ENCODE measurements around the gene PTPN3. TPM values are rescaled to one million over a fixed set of nuclear protein-coding genes. Genes with fewer than 3 reads are reported as not detected.

Gene PTPN3
- total RNA-seq, 2 experiments from 2014 or later: 1.2 to 1.4 TPM

GRCh38 chr9:109491590-109491989 lies 6.5 kb downstream of the PTPN3 start:
- no peak for DNase-seq
- Mint-ChIP-seq H3K4me3 (no peak overlapping the region), H3K27ac (no peak overlapping the region), H3K4me1 (no peaks in the 10 kb centered on the region), H3K9me3 (no peaks in the 10 kb centered on the region), H3K36me3 (no peaks in the 10 kb centered on the region), H3K27me3 (peaks cover 34% of the 10 kb centered on the region)

GRCh38 chr9:109488791-109489492 lies 9.2 kb downstream of the PTPN3 start:
- H3K9me3 Mint-ChIP-seq: no peaks in the 10 kb centered on the region
- H3K4me3 Mint-ChIP-seq: no peak overlapping the region
- peaks cover 31% of the 10 kb centered on the region for H3K27me3 Mint-ChIP-seq
- H3K36me3 Mint-ChIP-seq: no peaks in the 10 kb centered on the region
- no peak overlapping the region for H3K27ac Mint-ChIP-seq
- no peaks in the 10 kb centered on the region for H3K4me1 Mint-ChIP-seq
- no peak for DNase-seq

GRCh38 chr9:109488351-109488750 lies 9.8 kb downstream of the PTPN3 start:
- Mint-ChIP-seq H3K9me3 (no peaks in the 10 kb centered on the region), H3K36me3 (no peaks in the 10 kb centered on the region), H3K27me3 (peaks cover 34% of the 10 kb centered on the region), H3K4me3 (no peak overlapping the region), H3K4me1 (no peaks in the 10 kb centered on the region), H3K27ac (no peak overlapping the region)
- DNase-seq: no peak

GRCh38 chr9:109487247-109487646 lies 10.9 kb downstream of the PTPN3 start:
- H3K9me3 Mint-ChIP-seq: no peaks in the 10 kb centered on the region

GRCh38 chr9:109483744-109484429 lies 14.2 kb downstream of the PTPN3 start:
- no peak overlapping the region for H3K4me3 Mint-ChIP-seq
- H3K27me3 Mint-ChIP-seq: peaks cover 35% of the 10 kb centered on the region
- no peaks in the 10 kb centered on the region for H3K36me3 Mint-ChIP-seq
- no peak overlapping the region for H3K27ac Mint-ChIP-seq
- no peaks in the 10 kb centered on the region for H3K9me3 Mint-ChIP-seq
- H3K4me1 Mint-ChIP-seq: peaks cover 4% of the 10 kb centered on the region
- no peak for DNase-seq

More at GRCh38 chr9:109487247-109487646, 10.9 kb downstream of the PTPN3 start:
- H3K4me3 Mint-ChIP-seq: no peak overlapping the region
- peaks cover 4% of the 10 kb centered on the region for H3K4me1 Mint-ChIP-seq
- H3K36me3 Mint-ChIP-seq: no peaks in the 10 kb centered on the region
- DNase-seq: no peak
- H3K27ac Mint-ChIP-seq: no peak overlapping the region
- peaks cover 40% of the 10 kb centered on the region for H3K27me3 Mint-ChIP-seq

GRCh38 chr9:109482391-109482916 lies 15.7 kb downstream of the PTPN3 start:
- Mint-ChIP-seq H3K9me3 (no peaks in the 10 kb centered on the region), H3K27me3 (peaks cover 31% of the 10 kb centered on the region), H3K4me1 (peaks cover 4% of the 10 kb centered on the region), H3K36me3 (no peaks in the 10 kb centered on the region), H3K4me3 (no peak overlapping the region), H3K27ac (no peak overlapping the region)
- no peak for DNase-seq

GRCh38 chr9:109481856-109482255 lies 16.3 kb downstream of the PTPN3 start:
- Mint-ChIP-seq H3K27me3 (peaks cover 29% of the 10 kb centered on the region), H3K9me3 (no peaks in the 10 kb centered on the region), H3K4me1 (peaks cover 4% of the 10 kb centered on the region), H3K36me3 (no peaks in the 10 kb centered on the region), H3K27ac (no peak overlapping the region), H3K4me3 (no peak overlapping the region)
- DNase-seq: no peak

- Mint-ChIP-seq H3K9me3 (no peaks in the 10 kb centered on the region), H3K36me3 (no peaks in the 10 kb centered on the region), H3K27me3 (peaks cover 17% of the 10 kb centered on the region), H3K27ac (no peak overlapping the region), H3K4me1 (peaks cover 4% of the 10 kb centered on the region), H3K4me3 (no peak overlapping the region)
- no peak for DNase-seq
Measured at GRCh38 chr9:109479822-109480221, 18.3 kb downstream of the PTPN3 start.

GRCh38 chr9:109478665-109479380 lies 19.3 kb downstream of the PTPN3 start:
- H3K36me3 Mint-ChIP-seq: no peaks in the 10 kb centered on the region
- no peak overlapping the region for H3K27ac Mint-ChIP-seq
- H3K27me3 Mint-ChIP-seq: peaks cover 21% of the 10 kb centered on the region
- H3K4me1 Mint-ChIP-seq: peaks cover 4% of the 10 kb centered on the region
- H3K9me3 Mint-ChIP-seq: no peaks in the 10 kb centered on the region
- no peak for DNase-seq
- H3K4me3 Mint-ChIP-seq: no peak overlapping the region

GRCh38 chr9:109478051-109478563 lies 20.0 kb downstream of the PTPN3 start:
- DNase-seq: no peak
- H3K36me3 Mint-ChIP-seq: no peaks in the 10 kb centered on the region
- H3K9me3 Mint-ChIP-seq: no peaks in the 10 kb centered on the region
- H3K27ac Mint-ChIP-seq: no peak overlapping the region
- no peak overlapping the region for H3K4me3 Mint-ChIP-seq
- H3K27me3 Mint-ChIP-seq: peaks cover 18% of the 10 kb centered on the region
- H3K4me1 Mint-ChIP-seq: peaks cover 4% of the 10 kb centered on the region

- H3K9me3 Mint-ChIP-seq: no peaks in the 10 kb centered on the region
- no peaks in the 10 kb centered on the region for H3K36me3 Mint-ChIP-seq
Measured at GRCh38 chr9:109477258-109478050, 20.7 kb downstream of the PTPN3 start.

GRCh38 chr9:109476642-109477257 lies 21.4 kb downstream of the PTPN3 start:
- Mint-ChIP-seq H3K9me3 (no peaks in the 10 kb centered on the region), H3K27me3 (peaks cover 18% of the 10 kb centered on the region), H3K27ac (no peak overlapping the region), H3K4me3 (no peak overlapping the region), H3K36me3 (no peaks in the 10 kb centered on the region), H3K4me1 (no peaks in the 10 kb centered on the region)
- no peak for DNase-seq

More at GRCh38 chr9:109477258-109478050, 20.7 kb downstream of the PTPN3 start:
- Mint-ChIP-seq H3K27ac (no peak overlapping the region), H3K27me3 (peaks cover 16% of the 10 kb centered on the region), H3K4me3 (no peak overlapping the region), H3K4me1 (peaks cover under 1% of the 10 kb centered on the region)
- DNase-seq: no peak

GRCh38 chr9:109475526-109475925 lies 22.6 kb downstream of the PTPN3 start:
- no peaks in the 10 kb centered on the region for H3K36me3 Mint-ChIP-seq
- no peak overlapping the region for H3K4me3 Mint-ChIP-seq
- H3K9me3 Mint-ChIP-seq: no peaks in the 10 kb centered on the region
- H3K27me3 Mint-ChIP-seq: peaks cover 22% of the 10 kb centered on the region
- no peaks in the 10 kb centered on the region for H3K4me1 Mint-ChIP-seq
- no peak for DNase-seq
- no peak overlapping the region for H3K27ac Mint-ChIP-seq

GRCh38 chr9:109474944-109475343 lies 23.2 kb downstream of the PTPN3 start:
- no peak overlapping the region for H3K4me3 Mint-ChIP-seq
- no peaks in the 10 kb centered on the region for H3K36me3 Mint-ChIP-seq
- H3K9me3 Mint-ChIP-seq: no peaks in the 10 kb centered on the region
- DNase-seq: no peak
- H3K27me3 Mint-ChIP-seq: peaks cover 22% of the 10 kb centered on the region
- H3K27ac Mint-ChIP-seq: no peak overlapping the region
- no peaks in the 10 kb centered on the region for H3K4me1 Mint-ChIP-seq
